Activated CD4-positive, alpha-beta T cell treated with anti-CD3 and anti-CD28 coated beads, Interleukin-2, amount 10 ng/mL, durations not matched to agents 7 days and 5 days (primary cell): ENCODE measurements around the gene IL17RD. TPM values are rescaled to one million over a fixed set of nuclear protein-coding genes. Genes with fewer than 3 reads are reported as not detected.

ENCODE experiments used
- CTCF ChIA-PET: fragments of 350-600 bp; sonication (Branson Sonifier 250); formaldehyde crosslinking; loops from one replicate; lab custom pipeline; 2021; ENCODE audit warnings: antibody characterized with exemption; lab: Charles Lee
- POLR2A ChIA-PET: fragments of 350-600 bp; sonication (Branson Sonifier 250); formaldehyde crosslinking; loops from one replicate; lab custom pipeline; 2021; ENCODE audit warnings: antibody characterized with exemption; lab: Charles Lee
- DNase-seq: peaks from one replicate; pipeline ENCODE4 v3.0.0-alpha.2; 2020
- H3K27ac Mint-ChIP-seq: one replicate; pipeline ENCODE4 v1.8.0; 2021; ENCODE audit warnings: mild to moderate bottlenecking, moderate library complexity, mixed read lengths
- H3K27me3 Mint-ChIP-seq: one replicate; pipeline ENCODE4 v1.8.0; 2021; ENCODE audit warnings: mixed read lengths
- H3K36me3 Mint-ChIP-seq: one replicate; pipeline ENCODE4 v1.8.0; 2021; ENCODE audit warnings: low read depth, mixed read lengths
- H3K4me1 Mint-ChIP-seq: one replicate; pipeline ENCODE4 v1.8.0; 2021; ENCODE audit warnings: mixed read lengths
- H3K4me3 Mint-ChIP-seq: one replicate; pipeline ENCODE4 v1.8.0; 2021; ENCODE audit warnings: mild to moderate bottlenecking, moderate library complexity, mixed read lengths
- H3K9me3 Mint-ChIP-seq: one replicate; pipeline ENCODE4 v1.8.0; 2021; ENCODE audit warnings: mixed read lengths
- total RNA-seq, 2 experiments: library from RNA; stranded (reverse); gene quantifications; one replicate each; pipeline ENCODE4 v1.2.3, GENCODE V29; 2021

IL17RD gene
- not detected for total RNA-seq

- H3K4me3 Mint-ChIP-seq, result peak within 1 kb of the TSS; percentile 68
- H3K27ac Mint-ChIP-seq, result no peak within 1 kb of the TSS
- POLR2A ChIA-PET, result no interaction called here
- H3K36me3 Mint-ChIP-seq, result no peaks in the 10 kb centered on the region
- H3K9me3 Mint-ChIP-seq, result no peaks in the 10 kb centered on the region
- peaks cover 81% of the 10 kb centered on the region for H3K27me3 Mint-ChIP-seq
- DNase-seq, result peak; percentile 38
- H3K4me1 Mint-ChIP-seq, result peaks cover 5% of the 10 kb centered on the region
- CTCF ChIA-PET, result interaction anchor here (1.0 to 2.0 kb wide), 2 partner anchors 8 to 264 kb away, joined by 4 read pairs; no protein-coding TSS in a partner anchor
Measured at GRCh38 chr3:57164657-57165573, at the start of gene IL17RD. TSS of gene IL17RD (minus strand) at chr3:57165353. CDS start at chr3:57165286, 67 bp downstream.

- H3K4me1 Mint-ChIP-seq, result no peaks in the 10 kb centered on the region
- H3K36me3 Mint-ChIP-seq, result no peaks in the 10 kb centered on the region
- ChIA-PET POLR2A (no interaction called here), CTCF (no interaction called here)
- no peak overlapping the region for H3K4me3 Mint-ChIP-seq
- no peak overlapping the region for H3K27ac Mint-ChIP-seq
- no peaks in the 10 kb centered on the region for H3K27me3 Mint-ChIP-seq
- H3K9me3 Mint-ChIP-seq, result no peaks in the 10 kb centered on the region
- no peak for DNase-seq
Measured at GRCh38 chr3:57206423-57206822, 41.3 kb upstream of the IL17RD start.

DNA sequence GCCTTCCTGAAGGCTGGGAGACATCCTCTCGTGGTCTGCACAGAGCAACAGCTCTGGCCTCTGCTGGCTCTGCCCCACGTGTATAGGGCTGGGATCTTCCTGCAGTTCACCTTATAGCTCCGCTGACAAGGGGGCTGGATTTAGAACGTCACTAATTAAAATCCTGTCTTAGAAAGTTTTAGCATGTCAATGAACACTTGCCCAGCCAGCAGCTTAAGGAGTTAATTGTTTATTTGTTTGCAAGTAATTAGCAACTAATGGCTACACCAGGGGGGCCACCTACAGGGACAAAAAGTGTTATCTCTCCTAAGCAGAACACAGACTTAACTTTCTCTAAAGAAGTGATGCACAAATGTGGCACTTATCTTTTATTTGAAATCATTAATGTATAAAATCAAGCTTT is 34.7 kb upstream of the IL17RD start, which contains the start of gene HESX1:
TSS of gene HESX1 (minus strand) at position 84 of the 403 bp plus-strand sequence. CDS start at position 24, 60 bp downstream.
- no peaks in the 10 kb centered on the region for H3K4me1 Mint-ChIP-seq
- H3K27ac Mint-ChIP-seq, result no peak within 1 kb of the TSS
- no peaks in the 10 kb centered on the region for H3K36me3 Mint-ChIP-seq
- POLR2A ChIA-PET, result no interaction called here
- H3K4me3 Mint-ChIP-seq, result no peak within 1 kb of the TSS
- H3K27me3 Mint-ChIP-seq, result peaks cover 13% of the 10 kb centered on the region
- CTCF ChIA-PET, result interaction anchor here (0.6 to 1.2 kb wide), 2 partner anchors 18 to 27 kb away, joined by 4 read pairs; no protein-coding TSS in a partner anchor
- H3K9me3 Mint-ChIP-seq, result no peaks in the 10 kb centered on the region
- DNase-seq, result no peak

DNA sequence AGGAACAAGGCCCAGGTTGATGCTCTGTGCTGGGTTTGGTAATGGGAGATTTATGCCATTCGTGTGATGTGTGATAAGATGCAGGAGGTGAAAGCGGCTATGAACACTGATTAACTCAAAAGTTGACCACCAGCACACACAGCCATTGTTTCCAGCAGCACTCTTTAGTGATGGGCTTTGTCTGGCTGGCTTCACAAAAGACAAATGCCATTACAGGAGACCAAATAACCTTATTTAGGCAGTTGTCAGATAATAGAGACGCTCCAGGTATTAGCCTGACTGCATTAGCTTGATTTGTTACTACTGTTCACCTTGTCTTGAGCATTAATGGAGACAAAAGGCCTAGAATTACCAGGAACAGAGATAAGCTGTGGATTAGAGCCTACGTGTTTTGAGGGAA is 29.5 kb upstream of the IL17RD start:
- Mint-ChIP-seq H3K27me3 (peaks cover 37% of the 10 kb centered on the region), H3K9me3 (no peaks in the 10 kb centered on the region), H3K27ac (no peak overlapping the region), H3K4me3 (no peak overlapping the region), H3K4me1 (no peaks in the 10 kb centered on the region), H3K36me3 (no peaks in the 10 kb centered on the region)
- ChIA-PET POLR2A (no interaction called here), CTCF (interaction anchor here (0.5 kb wide), 1 partner anchor 31 kb away, joined by 4 read pairs; no protein-coding TSS in a partner anchor)
- no peak for DNase-seq

- peaks cover 30% of the 10 kb centered on the region for H3K27me3 Mint-ChIP-seq
- H3K9me3 Mint-ChIP-seq, result no peaks in the 10 kb centered on the region
- ChIA-PET POLR2A (no interaction called here), CTCF (no interaction called here)
- no peak overlapping the region for H3K4me3 Mint-ChIP-seq
- DNase-seq, result no peak
- H3K36me3 Mint-ChIP-seq, result no peaks in the 10 kb centered on the region
- H3K4me1 Mint-ChIP-seq, result no peaks in the 10 kb centered on the region
- no peak overlapping the region for H3K27ac Mint-ChIP-seq
Measured at GRCh38 chr3:57192028-57192427, 26.9 kb upstream of the IL17RD start.

- ChIA-PET POLR2A (no interaction called here), CTCF (no interaction called here)
- Mint-ChIP-seq H3K36me3 (no peaks in the 10 kb centered on the region), H3K27ac (no peak overlapping the region), H3K4me3 (no peak overlapping the region), H3K9me3 (no peaks in the 10 kb centered on the region), H3K27me3 (peaks cover 4% of the 10 kb centered on the region), H3K4me1 (no peaks in the 10 kb centered on the region)
- no peak for DNase-seq
Measured at GRCh38 chr3:57184526-57184925, 19.4 kb upstream of the IL17RD start.

GRCh38 chr3:57179580-57180410 is 14.6 kb upstream of the IL17RD start:
- DNase-seq, result no peak
- Mint-ChIP-seq H3K4me1 (no peaks in the 10 kb centered on the region), H3K9me3 (no peaks in the 10 kb centered on the region), H3K27me3 (peaks cover 13% of the 10 kb centered on the region), H3K36me3 (no peaks in the 10 kb centered on the region), H3K27ac (no peak overlapping the region), H3K4me3 (no peak overlapping the region)
- POLR2A ChIA-PET, result no interaction called here
- CTCF ChIA-PET, result interaction anchor here (0.8 to 1.6 kb wide), 2 partner anchors 11 to 496 kb away, joined by 3 to 4 read pairs; no protein-coding TSS in a partner anchor

GRCh38 chr3:57176045-57176444 is 10.9 kb upstream of the IL17RD start:
- POLR2A ChIA-PET, result no interaction called here
- peaks cover 27% of the 10 kb centered on the region for H3K27me3 Mint-ChIP-seq
- no peak for DNase-seq
- no peaks in the 10 kb centered on the region for H3K9me3 Mint-ChIP-seq
- no peaks in the 10 kb centered on the region for H3K4me1 Mint-ChIP-seq
- H3K4me3 Mint-ChIP-seq, result no peak overlapping the region
- CTCF ChIA-PET, result interaction anchor here (1.7 kb wide), 1 partner anchor 9 kb away, joined by 5 read pairs; no protein-coding TSS in a partner anchor
- no peak overlapping the region for H3K27ac Mint-ChIP-seq
- no peaks in the 10 kb centered on the region for H3K36me3 Mint-ChIP-seq

DNA sequence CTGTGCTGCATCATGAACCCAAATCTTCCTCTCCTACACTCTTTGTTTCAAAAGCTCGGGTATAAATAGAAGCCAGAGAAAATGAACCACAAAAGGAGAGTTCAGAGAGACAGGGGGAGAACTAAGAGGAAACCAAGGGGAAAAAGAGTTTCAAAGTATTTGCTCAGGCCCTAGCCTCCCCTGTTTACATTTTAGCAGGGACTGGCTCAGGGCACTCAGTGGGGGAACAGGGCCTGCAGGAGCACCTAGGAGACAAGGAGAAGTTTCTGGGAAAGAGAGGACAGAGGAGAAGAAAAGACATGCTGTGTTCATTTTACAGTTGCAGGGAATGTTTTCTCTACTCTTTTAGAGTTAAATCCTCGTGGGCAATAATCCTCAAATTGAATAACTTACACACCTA is 8.5 kb upstream of the IL17RD start:
- POLR2A ChIA-PET, result no interaction called here
- no peaks in the 10 kb centered on the region for H3K36me3 Mint-ChIP-seq
- peaks cover 4% of the 10 kb centered on the region for H3K4me1 Mint-ChIP-seq
- no peak overlapping the region for H3K4me3 Mint-ChIP-seq
- no peak for DNase-seq
- CTCF ChIA-PET, result no interaction called here
- H3K27ac Mint-ChIP-seq, result no peak overlapping the region
- peaks cover 33% of the 10 kb centered on the region for H3K27me3 Mint-ChIP-seq
- no peaks in the 10 kb centered on the region for H3K9me3 Mint-ChIP-seq

- H3K36me3 Mint-ChIP-seq, result no peaks in the 10 kb centered on the region
- no peak overlapping the region for H3K4me3 Mint-ChIP-seq
- no peaks in the 10 kb centered on the region for H3K9me3 Mint-ChIP-seq
- H3K27ac Mint-ChIP-seq, result no peak overlapping the region
- DNase-seq, result no peak
- ChIA-PET POLR2A (no interaction called here), CTCF (interaction anchor here (0.6 to 0.9 kb wide), 2 partner anchors 11 to 36 kb away, joined by 3 read pairs; no protein-coding TSS in a partner anchor)
- peaks cover 56% of the 10 kb centered on the region for H3K27me3 Mint-ChIP-seq
- peaks cover 4% of the 10 kb centered on the region for H3K4me1 Mint-ChIP-seq
Measured at GRCh38 chr3:57170946-57171345, 5.8 kb upstream of the IL17RD start.

DNA sequence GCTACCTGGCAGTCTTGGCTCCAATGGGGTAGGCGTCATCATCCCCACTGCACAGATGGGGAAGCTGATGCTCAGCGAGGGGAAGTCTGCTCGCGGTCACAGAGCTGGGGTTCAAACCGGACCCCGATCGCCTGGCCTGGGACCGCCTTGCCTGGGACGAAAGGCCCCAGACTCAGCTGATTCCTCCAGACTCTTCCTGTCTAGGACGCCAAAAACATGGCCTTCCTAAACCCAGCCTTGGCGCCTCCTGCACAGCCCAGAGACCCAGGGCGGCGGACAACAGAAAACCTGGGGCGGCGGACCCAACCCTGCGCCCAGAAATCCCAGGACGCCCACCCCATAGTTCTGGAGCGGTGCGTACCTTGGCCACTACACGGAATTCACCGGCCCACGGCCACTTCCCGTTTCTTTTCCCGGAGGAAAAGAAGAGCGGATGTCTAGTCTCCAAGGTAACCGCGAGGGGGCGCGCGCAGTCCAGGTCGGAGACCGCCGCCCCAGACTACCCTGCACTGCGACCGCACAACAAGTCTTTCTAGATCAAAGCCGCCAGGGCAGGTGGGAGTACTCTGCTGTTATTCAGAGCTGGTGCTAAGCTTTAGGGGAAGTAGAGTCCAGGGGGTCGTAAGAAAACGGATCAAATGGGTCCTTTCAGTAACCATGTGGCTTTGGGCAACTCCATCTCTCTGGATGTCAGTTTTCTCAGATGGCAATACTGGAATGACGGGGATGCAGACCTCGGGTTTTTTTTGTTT is 4.9 kb upstream of the IL17RD start:
- peak overlapping the region; percentile 30 for H3K4me3 Mint-ChIP-seq
- CTCF ChIA-PET, result interaction anchor here (0.5 to 1.6 kb wide), 7 partner anchors 10 to 76 kb away, joined by 3 to 8 read pairs (median 3); no protein-coding TSS in a partner anchor
- peak; percentile 71 for DNase-seq
- H3K4me1 Mint-ChIP-seq, result peaks cover 4% of the 10 kb centered on the region
- peaks cover 62% of the 10 kb centered on the region for H3K27me3 Mint-ChIP-seq
- POLR2A ChIA-PET, result no interaction called here
- no peaks in the 10 kb centered on the region for H3K36me3 Mint-ChIP-seq
- H3K27ac Mint-ChIP-seq, result no peak overlapping the region
- H3K9me3 Mint-ChIP-seq, result no peaks in the 10 kb centered on the region

GRCh38 chr3:57169108-57169507 is 4.0 kb upstream of the IL17RD start:
- Mint-ChIP-seq H3K4me3 (no peak overlapping the region), H3K36me3 (no peaks in the 10 kb centered on the region), H3K9me3 (no peaks in the 10 kb centered on the region), H3K27me3 (peaks cover 68% of the 10 kb centered on the region), H3K4me1 (peaks cover 8% of the 10 kb centered on the region), H3K27ac (no peak overlapping the region)
- CTCF ChIA-PET, result interaction anchor here (0.8 to 1.6 kb wide), 4 partner anchors 9 to 75 kb away, joined by 3 to 8 read pairs (median 4); no protein-coding TSS in a partner anchor
- DNase-seq, result no peak
- POLR2A ChIA-PET, result no interaction called here
